ENCODE measurements around the gene OR10P1. TPM values are rescaled to one million over a fixed set of nuclear protein-coding genes. Genes with fewer than 3 reads are reported as not detected.

The OR10P1 gene
- total and polyA plus RNA-seq, 2 donors (not counting 1 experiment from before 2014, with no cell fraction given) = not detected

GRCh38 chr12:55670276-55670675 is 33.6 kb downstream of the OR10P1 start:
- ATAC-seq (ENCODE audit: low read depth) (no peak), DNase-seq (no peak)
- Histone ChIP-seq H3K79me2 (ENCODE audit: control insufficient read depth, insufficient read depth, low read length) (no peaks in the 10 kb centered on the region), H3K27me3 (replicated peaks in 1 of 4; ENCODE audit: control extremely low read depth in 1 of 4, control insufficient read depth in 3 of 4, insufficient read depth in 4 of 4, low read length in 3 of 4) (no peaks in the 10 kb centered on the region), H3K9ac (ENCODE audit: low read length) (no peak overlapping the region), H3K4me3 (ENCODE audit: control extremely low read depth in 1 of 5, extremely low read depth in 1 of 5, insufficient read depth in 1 of 5, low read depth in 2 of 5, low read length in 4 of 5) (no peak overlapping the region), H2AFZ (ENCODE audit: insufficient read depth, low read depth, low read length, poor library complexity, severe bottlenecking) (no peak overlapping the region), H3K27ac (ENCODE audit: low read length in 2 of 2) (no peak overlapping the region), H3K4me2 (replicated peaks; ENCODE audit: low read depth, low read length, poor library complexity, severe bottlenecking) (no peak overlapping the region), H3K9me3 (ENCODE audit: control extremely low read depth in 1 of 3, control insufficient read depth in 2 of 3, insufficient read depth in 1 of 3, low read length in 2 of 3) (no peaks in the 10 kb centered on the region), H3K4me1 (ENCODE audit: control insufficient read depth in 2 of 2, insufficient read depth in 2 of 2, low read length in 2 of 2) (peaks cover 24 to 25% of the 10 kb centered on the region in 2 donors), H3K36me3 (replicated peaks in 1 of 2; ENCODE audit: control extremely low read depth in 1 of 2, control insufficient read depth in 1 of 2, extremely low read depth in 1 of 2, insufficient read depth in 2 of 2, low read length in 1 of 2) (no peaks in the 10 kb centered on the region), H4K20me1 (ENCODE audit: control insufficient read depth, insufficient read depth, low read length, poor library complexity, severe bottlenecking) (no peaks in the 10 kb centered on the region)
- intact Hi-C loops (cut with micrococcal nuclease) = loop anchor here (5.0 kb wide), 1 partner anchor 37 kb away; the partner anchor contains the start of gene ITGA7
- POLR2A ChIA-PET = no interaction called here
- CTCF ChIA-PET = interaction anchor here (0.7 to 1.7 kb wide), 2 partner anchors 12 to 14 kb away, joined by 3 to 5 read pairs; no protein-coding TSS in a partner anchor
- Mint-ChIP-seq H3K9me3 (ENCODE audit: insufficient read depth) (no peaks in the 10 kb centered on the region), H3K4me1 (peaks cover 24% of the 10 kb centered on the region), H3K27ac (no peak overlapping the region), H3K27me3 (no peaks in the 10 kb centered on the region), H3K4me3 (no peak overlapping the region)
- TF ChIP-seq EZH2 (IDR thresholded peaks at IDR 0.05; ENCODE audit: borderline replicate concordance, insufficient read depth, low read depth, low read length, poor library complexity, severe bottlenecking) = no peak
- TF ChIP-seq CTCF (IDR thresholded peaks at IDR 0.05) = no peak

GRCh38 chr12:55671746-55672145 is 35.1 kb downstream of the OR10P1 start:
- Histone ChIP-seq H3K4me1 (ENCODE audit: control insufficient read depth in 2 of 2, insufficient read depth in 2 of 2, low read length in 2 of 2) (peaks cover 24 to 25% of the 10 kb centered on the region in 2 donors), H3K36me3 (replicated peaks in 1 of 2; ENCODE audit: control extremely low read depth in 1 of 2, control insufficient read depth in 1 of 2, extremely low read depth in 1 of 2, insufficient read depth in 2 of 2, low read length in 1 of 2) (no peaks in the 10 kb centered on the region), H3K79me2 (ENCODE audit: control insufficient read depth, insufficient read depth, low read length) (no peaks in the 10 kb centered on the region), H3K9me3 (ENCODE audit: control extremely low read depth in 1 of 3, control insufficient read depth in 2 of 3, insufficient read depth in 1 of 3, low read length in 2 of 3) (no peaks in the 10 kb centered on the region), H4K20me1 (ENCODE audit: control insufficient read depth, insufficient read depth, low read length, poor library complexity, severe bottlenecking) (no peaks in the 10 kb centered on the region), H3K4me2 (replicated peaks; ENCODE audit: low read depth, low read length, poor library complexity, severe bottlenecking) (no peak overlapping the region), H3K4me3 (ENCODE audit: control extremely low read depth in 1 of 5, extremely low read depth in 1 of 5, insufficient read depth in 1 of 5, low read depth in 2 of 5, low read length in 4 of 5) (no peak overlapping the region), H3K27me3 (replicated peaks in 1 of 4; ENCODE audit: control extremely low read depth in 1 of 4, control insufficient read depth in 3 of 4, insufficient read depth in 4 of 4, low read length in 3 of 4) (no peaks in the 10 kb centered on the region), H3K27ac (ENCODE audit: low read length in 2 of 2) (no peak overlapping the region), H3K9ac (ENCODE audit: low read length) (no peak overlapping the region), H2AFZ (ENCODE audit: insufficient read depth, low read depth, low read length, poor library complexity, severe bottlenecking) (no peak overlapping the region)
- no peaks in the 10 kb centered on the region for H3K9me3 Mint-ChIP-seq (ENCODE audit: insufficient read depth)
- no peak overlapping the region for H3K4me3 Mint-ChIP-seq
- ChIA-PET CTCF (interaction anchor here (2.5 kb wide), 1 partner anchor 10 kb away, joined by 10 read pairs; a partner anchor contains a TSS), POLR2A (no interaction called here)
- 89% methylated on average over 4 of the region's 4 CpGs for WGBS (ENCODE audit: insufficient coverage)
- intact Hi-C loops (cut with micrococcal nuclease) = loop anchor here (2.0 to 5.0 kb wide), 2 partner anchors 36 to 45 kb away; partner anchors contain the start of genes BLOC1S1 and ITGA7
- H3K27ac Mint-ChIP-seq = peak overlapping the region; percentile 35
- TF ChIP-seq CTCF (IDR thresholded peaks at IDR 0.05) (no peak), EZH2 (IDR thresholded peaks at IDR 0.05; ENCODE audit: borderline replicate concordance, insufficient read depth, low read depth, low read length, poor library complexity, severe bottlenecking) (no peak)
- DNase-seq (no peak), ATAC-seq (ENCODE audit: low read depth) (no peak)
- no peaks in the 10 kb centered on the region for H3K27me3 Mint-ChIP-seq
- H3K4me1 Mint-ChIP-seq = peaks cover 24% of the 10 kb centered on the region
